SU-DHL-6 (cell line): Measurements from ENCODE around the gene ZSCAN31.

ENCODE experiments used
- EZH2phosphoT487 ChIP-seq: fragments of 200-600 bp; sonication (generic), shearing (Covaris generic); conservative IDR thresholded peaks from 2 replicates; pipeline ENCODE4 v1.6.1; 2018; ENCODE audit warnings: mild to moderate bottlenecking, antibody characterized with exemption, low read length, moderate library complexity, mixed read lengths
- TF ChIP-seq, protein P1 (sequence below): fragments of 200-600 bp; sonication (generic); IDR thresholded peaks from one replicate; pipeline ENCODE4 v1.5.1; 2017; ENCODE audit warnings: antibody characterized with exemption, mild to moderate bottlenecking, low read length, moderate library complexity; ENCODE audit not compliant: insufficient read depth, poor library complexity, severe bottlenecking

DNA sequence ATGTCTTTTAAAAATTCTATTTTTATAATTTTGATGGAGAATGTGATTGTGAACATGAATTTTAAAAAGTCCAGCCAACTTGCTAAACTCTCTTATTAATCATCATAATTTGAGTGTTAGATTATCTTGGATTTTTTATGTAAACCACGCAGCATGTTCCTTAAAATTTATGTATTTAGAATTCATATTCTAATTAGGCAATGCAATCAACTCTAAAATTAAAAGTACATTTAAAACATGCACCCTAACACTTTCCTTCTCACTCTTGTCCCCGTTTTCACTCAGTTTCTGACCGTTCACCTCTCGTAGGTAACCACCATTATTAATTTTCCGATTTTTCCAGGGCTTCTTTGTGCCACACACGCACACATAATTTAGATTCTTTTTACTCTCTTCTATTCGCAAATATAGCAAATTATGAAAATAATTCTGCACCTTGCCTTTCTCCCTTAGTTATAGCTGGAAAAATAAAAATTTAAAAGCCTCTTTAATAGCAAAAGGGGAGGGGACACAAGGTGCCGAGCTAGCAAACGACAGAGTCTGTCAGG, 13.5 kb upstream of the ZSCAN31 start:
- TF ChIP-seq, protein P1, sequence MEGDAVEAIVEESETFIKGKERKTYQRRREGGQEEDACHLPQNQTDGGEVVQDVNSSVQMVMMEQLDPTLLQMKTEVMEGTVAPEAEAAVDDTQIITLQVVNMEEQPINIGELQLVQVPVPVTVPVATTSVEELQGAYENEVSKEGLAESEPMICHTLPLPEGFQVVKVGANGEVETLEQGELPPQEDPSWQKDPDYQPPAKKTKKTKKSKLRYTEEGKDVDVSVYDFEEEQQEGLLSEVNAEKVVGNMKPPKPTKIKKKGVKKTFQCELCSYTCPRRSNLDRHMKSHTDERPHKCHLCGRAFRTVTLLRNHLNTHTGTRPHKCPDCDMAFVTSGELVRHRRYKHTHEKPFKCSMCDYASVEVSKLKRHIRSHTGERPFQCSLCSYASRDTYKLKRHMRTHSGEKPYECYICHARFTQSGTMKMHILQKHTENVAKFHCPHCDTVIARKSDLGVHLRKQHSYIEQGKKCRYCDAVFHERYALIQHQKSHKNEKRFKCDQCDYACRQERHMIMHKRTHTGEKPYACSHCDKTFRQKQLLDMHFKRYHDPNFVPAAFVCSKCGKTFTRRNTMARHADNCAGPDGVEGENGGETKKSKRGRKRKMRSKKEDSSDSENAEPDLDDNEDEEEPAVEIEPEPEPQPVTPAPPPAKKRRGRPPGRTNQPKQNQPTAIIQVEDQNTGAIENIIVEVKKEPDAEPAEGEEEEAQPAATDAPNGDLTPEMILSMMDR: no peak
- TF ChIP-seq EZH2phosphoT487: no peak
